C4-2B (cell line): ENCODE measurements around the gene SEMA3E.
A peak's percentile ranks its signal among the peaks of the same experiment; 100 is the strongest.

Source experiments
- H3K27ac ChIP-seq: fragments of 450-650 bp; 2 replicates; pipeline ENCODE4 v1.5.1; 2017
- ZFX ChIP-seq: fragments of 450-650 bp; IDR thresholded peaks from 2 replicates; pipeline ENCODE4 v1.6.1; 2017
- TF ChIP-seq, protein P1 (sequence below): fragments of 450-650 bp; conservative IDR thresholded peaks from 2 replicates; pipeline ENCODE4 v1.5.1; 2017; ENCODE audit warnings: mild to moderate bottlenecking

Gene SEMA3E

DNA sequence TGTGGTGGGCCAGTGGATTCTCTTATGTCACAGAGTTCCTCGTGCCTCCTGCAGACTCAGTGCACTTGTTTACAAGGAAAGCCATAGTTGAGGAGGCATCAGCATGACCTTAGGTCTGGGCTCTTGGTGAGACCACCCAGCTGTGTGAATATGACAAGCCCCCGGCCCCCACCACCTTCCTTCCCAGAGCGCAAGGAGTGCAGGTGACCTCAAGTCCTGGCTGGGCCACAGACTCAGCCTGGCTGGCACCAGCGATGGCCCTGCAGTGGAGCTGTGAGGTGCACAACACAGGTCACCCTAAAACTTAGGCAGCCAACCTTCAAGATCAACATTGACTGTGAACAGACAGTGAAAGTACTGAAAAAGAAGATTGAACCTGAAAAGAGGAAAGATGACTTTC is 14.2 kb upstream of the SEMA3E start:
- H3K27ac ChIP-seq, result no peak overlapping the region

DNA sequence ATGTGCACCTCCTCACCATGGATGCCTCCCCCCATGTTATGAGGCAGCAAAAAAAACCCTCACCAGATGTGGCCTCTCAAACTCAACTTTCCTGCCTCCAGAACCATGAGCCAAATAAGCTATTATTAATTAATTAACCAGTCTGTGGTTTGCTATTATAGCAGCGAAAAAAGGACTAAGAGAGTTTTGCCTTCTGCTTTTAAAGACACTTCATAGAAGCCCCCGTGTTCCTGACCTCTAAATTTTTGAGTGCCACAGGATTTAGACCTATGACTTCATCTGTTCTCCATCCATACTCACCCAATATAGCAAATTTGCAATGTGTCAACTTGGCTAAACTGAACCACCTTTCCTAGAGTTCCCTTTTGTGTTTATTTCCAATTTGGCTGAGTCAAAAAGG is 9.2 kb upstream of the SEMA3E start:
- no peak for TF ChIP-seq ZFX
- TF ChIP-seq, protein P1, sequence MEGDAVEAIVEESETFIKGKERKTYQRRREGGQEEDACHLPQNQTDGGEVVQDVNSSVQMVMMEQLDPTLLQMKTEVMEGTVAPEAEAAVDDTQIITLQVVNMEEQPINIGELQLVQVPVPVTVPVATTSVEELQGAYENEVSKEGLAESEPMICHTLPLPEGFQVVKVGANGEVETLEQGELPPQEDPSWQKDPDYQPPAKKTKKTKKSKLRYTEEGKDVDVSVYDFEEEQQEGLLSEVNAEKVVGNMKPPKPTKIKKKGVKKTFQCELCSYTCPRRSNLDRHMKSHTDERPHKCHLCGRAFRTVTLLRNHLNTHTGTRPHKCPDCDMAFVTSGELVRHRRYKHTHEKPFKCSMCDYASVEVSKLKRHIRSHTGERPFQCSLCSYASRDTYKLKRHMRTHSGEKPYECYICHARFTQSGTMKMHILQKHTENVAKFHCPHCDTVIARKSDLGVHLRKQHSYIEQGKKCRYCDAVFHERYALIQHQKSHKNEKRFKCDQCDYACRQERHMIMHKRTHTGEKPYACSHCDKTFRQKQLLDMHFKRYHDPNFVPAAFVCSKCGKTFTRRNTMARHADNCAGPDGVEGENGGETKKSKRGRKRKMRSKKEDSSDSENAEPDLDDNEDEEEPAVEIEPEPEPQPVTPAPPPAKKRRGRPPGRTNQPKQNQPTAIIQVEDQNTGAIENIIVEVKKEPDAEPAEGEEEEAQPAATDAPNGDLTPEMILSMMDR, result no peak
- no peak overlapping the region for H3K27ac ChIP-seq

More for the DNA sequence above, 14.2 kb upstream of the SEMA3E start:
- no peak for TF ChIP-seq ZFX

DNA sequence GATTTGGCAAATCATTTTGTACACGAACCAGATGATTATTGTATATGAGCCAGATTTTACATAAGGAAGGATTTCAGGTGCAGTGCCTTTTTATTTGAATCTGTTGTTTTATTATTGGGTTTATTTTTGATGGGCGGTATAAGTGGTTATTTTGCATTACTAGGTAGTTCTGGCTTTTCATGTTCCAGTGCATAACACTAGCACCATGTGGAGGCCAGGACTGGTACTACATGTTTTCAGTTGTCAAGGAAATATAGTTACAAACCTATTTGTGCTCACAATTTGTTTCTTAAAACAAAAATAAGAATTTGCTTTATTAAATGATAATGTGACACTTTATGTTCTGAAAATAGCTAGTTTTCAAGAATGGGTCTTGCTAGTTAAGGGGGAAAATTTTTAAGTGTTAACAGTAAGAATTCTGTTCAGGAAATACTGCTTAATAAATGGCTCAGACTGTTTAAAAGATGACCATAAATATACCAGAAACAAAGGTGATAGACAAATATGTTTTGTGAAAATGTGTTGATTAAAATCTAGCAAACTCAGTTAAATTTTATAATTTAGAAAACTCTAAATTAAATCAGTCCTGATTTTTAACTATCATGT is 7.1 kb upstream of the SEMA3E start:
- TF ChIP-seq, protein P1, result peak; percentile 99
- no peak for TF ChIP-seq ZFX

DNA sequence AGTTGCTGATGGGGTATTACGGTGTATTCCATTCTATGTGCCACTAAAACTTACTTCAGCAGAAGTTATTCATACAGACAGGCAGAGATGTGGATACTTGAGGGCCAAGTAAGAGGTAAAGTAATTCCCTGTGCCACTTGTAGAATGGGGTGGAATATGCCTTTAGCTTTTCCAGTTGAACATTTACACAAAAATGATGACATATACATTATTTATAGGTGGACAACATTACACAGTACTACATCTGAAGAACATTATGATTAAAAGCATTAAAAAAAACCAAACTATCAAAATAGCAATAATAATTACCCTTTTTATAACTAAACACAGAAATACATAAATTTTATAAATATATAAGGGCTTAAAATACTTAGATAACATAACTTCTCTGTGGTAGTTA is 3.5 kb upstream of the SEMA3E start:
- no peak overlapping the region for H3K27ac ChIP-seq
- no peak for TF ChIP-seq ZFX
- TF ChIP-seq, protein P1, result no peak

More for the DNA sequence above, 7.1 kb upstream of the SEMA3E start:
- H3K27ac ChIP-seq, result no peak overlapping the region

DNA sequence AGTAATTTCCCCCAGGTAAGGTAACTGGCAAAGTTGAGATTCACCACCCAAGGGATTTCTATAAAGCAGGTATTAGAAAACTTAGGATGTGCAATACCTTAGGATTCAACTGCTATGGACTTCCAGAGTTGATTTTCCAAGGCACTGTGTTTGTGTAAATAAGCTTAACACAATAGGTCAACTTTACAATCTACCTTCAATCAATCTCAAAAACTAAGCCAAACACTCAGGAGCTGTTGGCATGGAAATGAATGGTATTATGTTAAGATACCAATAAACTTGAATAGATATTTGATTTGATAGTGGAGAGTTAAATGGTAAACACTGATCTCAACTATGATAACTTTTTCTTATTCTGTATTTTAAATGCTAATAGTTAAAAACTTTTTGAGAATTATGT is 762 bp upstream of the SEMA3E start:
- TF ChIP-seq ZFX, result no peak
- TF ChIP-seq, protein P1, result no peak
- H3K27ac ChIP-seq, result no peak overlapping the region

DNA sequence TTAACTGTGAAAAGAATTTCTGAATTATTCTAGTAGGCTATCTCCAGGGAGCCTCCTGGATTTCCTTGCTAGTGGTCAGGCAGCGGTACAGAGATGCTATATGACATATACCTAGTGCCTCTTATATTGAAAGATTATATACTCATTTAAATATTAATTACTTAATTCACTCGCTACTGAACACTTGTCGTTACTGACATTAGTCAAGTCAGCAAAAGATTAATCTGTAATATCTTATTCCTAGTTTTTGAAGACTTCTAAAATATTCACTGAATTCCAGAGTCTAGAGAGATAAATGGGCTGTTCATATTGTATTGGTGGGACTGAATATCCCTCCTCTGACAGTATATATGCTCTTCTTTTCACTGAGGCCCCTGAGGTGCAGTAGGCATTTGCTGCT is 2.9 kb downstream of the SEMA3E start:
- TF ChIP-seq, protein P1, result no peak
- TF ChIP-seq ZFX, result no peak
- H3K27ac ChIP-seq, result no peak overlapping the region

DNA sequence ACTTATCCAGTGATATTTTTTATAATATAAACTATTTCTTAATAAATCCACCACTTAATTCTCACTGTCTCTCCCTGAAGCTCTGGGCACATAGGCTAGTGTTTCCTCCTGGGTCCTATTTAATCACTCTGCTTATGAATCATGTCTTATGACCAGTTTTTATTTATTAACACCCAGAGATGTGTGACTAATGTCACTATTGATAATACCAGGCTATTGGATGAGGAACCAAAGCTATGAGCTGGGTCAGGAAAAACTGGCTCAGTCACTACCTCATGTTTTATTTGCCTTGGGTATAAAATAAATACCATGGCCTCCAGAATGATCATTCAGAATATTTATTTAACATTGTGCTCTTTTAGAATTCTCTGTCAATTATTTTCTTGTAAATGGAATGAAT is 5.2 kb downstream of the SEMA3E start:
- TF ChIP-seq ZFX, result no peak
- TF ChIP-seq, protein P1, result no peak
- H3K27ac ChIP-seq, result no peak overlapping the region

DNA sequence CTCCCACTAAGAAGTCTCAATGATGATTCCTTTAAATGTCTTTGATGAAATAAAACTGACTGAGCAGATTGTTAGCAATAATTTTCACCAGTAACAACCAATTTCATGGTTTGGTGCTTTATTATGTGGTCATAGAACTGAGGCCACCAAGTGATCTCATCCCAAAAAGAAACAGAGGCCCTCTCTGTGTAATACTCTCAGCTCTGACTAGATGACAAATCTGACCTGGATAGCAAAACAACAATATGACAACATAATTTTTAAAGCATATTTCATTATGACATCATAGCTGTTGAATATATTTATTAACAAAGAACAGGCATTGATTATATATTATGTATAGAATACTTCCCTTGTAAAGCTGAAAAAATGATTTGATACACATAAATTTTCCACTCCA is 5.9 kb downstream of the SEMA3E start:
- TF ChIP-seq, protein P1, result no peak
- TF ChIP-seq ZFX, result no peak
- no peak overlapping the region for H3K27ac ChIP-seq
